Measurements from ENCODE around the gene TGFBI. TPM values are rescaled to one million over a fixed set of nuclear protein-coding genes. Genes with fewer than 3 reads are reported as not detected.
A peak's percentile ranks its signal among the peaks of the same experiment; 100 is the strongest.

TGFBI gene
- total RNA-seq, 6 donors from 2014 or later: 51.0 to 189 (median 126) TPM

GRCh38 chr5:136000147-136000546 lies 28.6 kb upstream of the TGFBI start:
- DNase-seq (no peak), ATAC-seq (ENCODE audit: low FRiP score in 2 of 2) (no peak)
- no peaks in the 10 kb centered on the region for H3K9me3 ChIP-seq
- H3K27ac ChIP-seq: no peak overlapping the region
- TF ChIP-seq POLR2AphosphoS5 (IDR thresholded peaks at IDR 0.05): no peak
- no peak overlapping the region for H3K4me3 ChIP-seq
- no peaks in the 10 kb centered on the region for H3K36me3 ChIP-seq
- H3K4me1 ChIP-seq: peaks cover 0 to 4% (median 2%) of the 10 kb centered on the region in 4 donors
- H3K27me3 ChIP-seq: no peaks in the 10 kb centered on the region
- WGBS, 2 donors: 94 to 96% methylated on average over 2 of the region's 2 CpGs

- H3K27me3 ChIP-seq: no peaks in the 10 kb centered on the region
- no peak for DNase-seq
- H3K9me3 ChIP-seq: no peaks in the 10 kb centered on the region
- no peaks in the 10 kb centered on the region for H3K36me3 ChIP-seq
- no peak overlapping the region for H3K27ac ChIP-seq
- TF ChIP-seq EP300 (IDR thresholded peaks at IDR 0.05) (no peak), POLR2AphosphoS5 (IDR thresholded peaks at IDR 0.05) (peak in 1 of 2 donors; percentile 23), CTCF (IDR thresholded peaks at IDR 0.05) (no peak), POLR2A (IDR thresholded peaks at IDR 0.05) (no peak)
- no peak overlapping the region for H3K4me3 ChIP-seq
- ATAC-seq (ENCODE audit: low FRiP score in 2 of 2): peak in 1 of 2 donors; percentile 51
- H3K4me1 ChIP-seq: peaks cover 0 to 4% (median 2%) of the 10 kb centered on the region in 4 donors
- 47 to 71% methylated on average over 3 of the region's 3 CpGs for WGBS, 2 donors
Observed at GRCh38 chr5:136000932-136001331, 27.9 kb upstream of the TGFBI start.

GRCh38 chr5:136001466-136001981 lies 27.3 kb upstream of the TGFBI start:
- ATAC-seq (ENCODE audit: low FRiP score in 2 of 2) (peak in 1 of 2 donors; percentile 51), DNase-seq (peak in 1 of 2 donors; percentile 39)
- no peaks in the 10 kb centered on the region for H3K27me3 ChIP-seq
- H3K4me3 ChIP-seq: no peak overlapping the region
- H3K9me3 ChIP-seq: no peaks in the 10 kb centered on the region
- no peak overlapping the region for H3K27ac ChIP-seq
- WGBS, 2 donors: 43 to 49% methylated on average over 4 to 5 of the region's 5 CpGs
- peaks cover 0 to 4% (median 2%) of the 10 kb centered on the region in 4 donors for H3K4me1 ChIP-seq
- TF ChIP-seq POLR2A (IDR thresholded peaks at IDR 0.05) (no peak), CTCF (IDR thresholded peaks at IDR 0.05) (no peak), POLR2AphosphoS5 (IDR thresholded peaks at IDR 0.05) (no peak)
- H3K36me3 ChIP-seq: no peaks in the 10 kb centered on the region

- Histone ChIP-seq H3K4me3 (no peak overlapping the region), H3K9me3 (no peaks in the 10 kb centered on the region), H3K4me1 (peaks cover 0 to 4% (median 0%) of the 10 kb centered on the region in 4 donors), H3K27me3 (no peaks in the 10 kb centered on the region), H3K27ac (no peak overlapping the region), H3K36me3 (no peaks in the 10 kb centered on the region)
- WGBS, 2 donors: 68 to 83% methylated on average over 3 of the region's 3 CpGs
- no peak for ATAC-seq (ENCODE audit: low FRiP score in 2 of 2)
- TF ChIP-seq POLR2A (IDR thresholded peaks at IDR 0.05) (no peak), POLR2AphosphoS5 (IDR thresholded peaks at IDR 0.05) (no peak), EP300 (IDR thresholded peaks at IDR 0.05) (no peak), CTCF (IDR thresholded peaks at IDR 0.05) (no peak)
- no peak for DNase-seq
Observed at GRCh38 chr5:136004436-136004835, 24.4 kb upstream of the TGFBI start.

GRCh38 chr5:136005476-136005875 lies 23.3 kb upstream of the TGFBI start:
- TF ChIP-seq EP300 (IDR thresholded peaks at IDR 0.05) (no peak), POLR2AphosphoS5 (IDR thresholded peaks at IDR 0.05) (no peak), CTCF (IDR thresholded peaks at IDR 0.05) (no peak), POLR2A (IDR thresholded peaks at IDR 0.05) (no peak)
- ATAC-seq (ENCODE audit: low FRiP score in 2 of 2): no peak
- 61 to 66% methylated on average over 6 to 9 of the region's 9 CpGs for WGBS, 2 donors
- Histone ChIP-seq H3K27ac (no peak overlapping the region), H3K36me3 (no peaks in the 10 kb centered on the region), H3K4me1 (no peaks in the 10 kb centered on the region), H3K9me3 (no peaks in the 10 kb centered on the region), H3K4me3 (no peak overlapping the region), H3K27me3 (no peaks in the 10 kb centered on the region)
- DNase-seq: peak in 1 of 2 donors; percentile 48

Measured in upper lobe of left lung (tissue), 6 donors.